ENCODE measurements around the gene PDXK. TPM values are rescaled to one million over a fixed set of nuclear protein-coding genes. Genes with fewer than 3 reads are reported as not detected.

PDXK gene
- total RNA-seq, 1 experiment from 2014 or later = 119 TPM

GRCh38 chr21:43811262-43812105, 92.6 kb downstream of the PDXK start:
- no peak for DNase-seq
- Histone ChIP-seq H3K4me3 (no peak overlapping the region), H3K9me3 (no peaks in the 10 kb centered on the region), H3K27me3 (no peaks in the 10 kb centered on the region), H3K36me3 (peaks cover 4% of the 10 kb centered on the region; the same call in 1 of the 2 replicates)

Other genes with a start within 250 kb of the PDXK start
- 2.4 and 6.4 TPM in 2 replicates for gene HSF2BP, start 59.6 kb upstream of the PDXK start, total RNA-seq (2014; rRNA removed; shearing (Covaris generic); ENCODE audit: low replicate concordance)
- 17.9 and 23.0 TPM in 2 replicates for gene RRP1B, start 59.6 kb upstream of the PDXK start, total RNA-seq (2014; rRNA removed; shearing (Covaris generic); ENCODE audit: low replicate concordance)
- gene CSTB, start 57.2 kb downstream of the PDXK start, total RNA-seq (2014; rRNA removed; shearing (Covaris generic); ENCODE audit: low replicate concordance) = 5.5 and 11.1 TPM in 2 replicates
- 72.4 and 109 TPM in 2 replicates for gene RRP1, start 70.4 kb downstream of the PDXK start, total RNA-seq (2014; rRNA removed; shearing (Covaris generic); ENCODE audit: low replicate concordance)
- gene AGPAT3, start 146.1 kb downstream of the PDXK start, total RNA-seq (2014; rRNA removed; shearing (Covaris generic); ENCODE audit: low replicate concordance) = 23.3 and 45.1 TPM in 2 replicates

Data from MG63 (cell line).